Spleen (tissue), 7 donors: ENCODE results near the gene NSD2.

Experiments
- POLR2AphosphoS5 ChIP-seq, 3 donors: sonication (generic); formaldehyde crosslinking; IDR thresholded peaks; one replicate each; pipeline ENCODE4 v1.5.1; 2017; ENCODE audit warnings: antibody characterized with exemption in 3 of 3
- TF ChIP-seq, protein P1 (sequence below), 11 experiments: fragments of 200-600 bp in 7 of 11; fragments of 450-650 bp in 4 of 11; sonication (generic) in 4 of 11; IDR thresholded peaks in 8 of 11; conservative IDR thresholded peaks in 3 of 11; 1 replicate in 7 of 11; 2 replicates in 4 of 11; pipeline versions ENCODE4 v1.4.0 to v1.8.0; 2016 to 2021; ENCODE audit warnings: antibody characterized with exemption in 11 of 11, inconsistent platforms in 4 of 11, mild to moderate bottlenecking in 1 of 11
- donor health status: DM: no; HTN: no; CAD: no; lungs with moderate emphysema.
- donor health status: DM: no; HTN: no; CAD: no.
- donor health status: DM: no; HTN: no; CAD: no.

DNA sequence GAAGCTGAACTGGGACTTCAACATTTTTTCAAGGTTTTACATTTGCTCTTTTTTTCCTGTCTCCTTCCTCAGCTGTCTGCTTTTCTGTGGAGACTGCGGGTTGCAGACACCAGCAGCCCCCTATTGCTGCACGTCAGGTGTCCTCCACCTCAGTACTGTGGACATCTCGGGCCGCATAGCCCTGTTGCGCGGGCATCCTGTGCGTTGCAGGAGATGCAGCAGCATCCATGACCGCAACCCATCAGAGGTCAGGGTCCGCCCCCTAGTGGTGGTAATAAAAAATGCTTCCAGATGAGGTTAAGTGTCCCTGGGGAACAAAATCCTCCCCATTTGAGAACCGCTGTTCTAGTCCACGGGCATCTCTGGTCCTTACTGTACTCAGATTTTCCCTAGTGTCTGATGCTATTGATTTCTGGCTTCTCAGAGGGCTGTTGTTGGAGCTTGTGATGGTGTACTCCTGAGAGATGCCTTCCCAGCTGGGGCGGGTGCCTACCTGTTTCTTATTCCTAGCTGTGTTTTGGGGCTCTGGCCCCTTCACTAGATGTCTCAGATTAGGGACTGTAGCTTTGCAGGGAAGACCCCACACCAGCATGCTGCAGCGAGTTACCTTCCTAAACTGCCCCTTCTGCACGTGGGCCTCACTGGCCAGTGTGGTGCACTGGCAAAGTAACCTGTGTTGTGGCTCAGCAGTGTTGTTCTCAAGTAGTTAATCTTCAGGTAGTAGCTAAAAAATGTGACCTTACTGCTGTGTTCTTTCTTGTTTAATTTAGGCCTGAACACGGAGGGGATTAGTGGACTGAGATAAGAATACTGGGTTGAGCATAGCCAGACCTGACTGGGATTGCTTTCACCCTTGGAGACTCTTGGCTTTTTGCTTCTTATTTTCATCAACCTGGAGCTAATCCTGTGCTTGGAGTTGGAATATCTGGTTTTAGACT lies 28.2 kb downstream of the NSD2 start:
- TF ChIP-seq, protein P1, sequence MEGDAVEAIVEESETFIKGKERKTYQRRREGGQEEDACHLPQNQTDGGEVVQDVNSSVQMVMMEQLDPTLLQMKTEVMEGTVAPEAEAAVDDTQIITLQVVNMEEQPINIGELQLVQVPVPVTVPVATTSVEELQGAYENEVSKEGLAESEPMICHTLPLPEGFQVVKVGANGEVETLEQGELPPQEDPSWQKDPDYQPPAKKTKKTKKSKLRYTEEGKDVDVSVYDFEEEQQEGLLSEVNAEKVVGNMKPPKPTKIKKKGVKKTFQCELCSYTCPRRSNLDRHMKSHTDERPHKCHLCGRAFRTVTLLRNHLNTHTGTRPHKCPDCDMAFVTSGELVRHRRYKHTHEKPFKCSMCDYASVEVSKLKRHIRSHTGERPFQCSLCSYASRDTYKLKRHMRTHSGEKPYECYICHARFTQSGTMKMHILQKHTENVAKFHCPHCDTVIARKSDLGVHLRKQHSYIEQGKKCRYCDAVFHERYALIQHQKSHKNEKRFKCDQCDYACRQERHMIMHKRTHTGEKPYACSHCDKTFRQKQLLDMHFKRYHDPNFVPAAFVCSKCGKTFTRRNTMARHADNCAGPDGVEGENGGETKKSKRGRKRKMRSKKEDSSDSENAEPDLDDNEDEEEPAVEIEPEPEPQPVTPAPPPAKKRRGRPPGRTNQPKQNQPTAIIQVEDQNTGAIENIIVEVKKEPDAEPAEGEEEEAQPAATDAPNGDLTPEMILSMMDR (IDR thresholded peaks at IDR 0.05 in 8 of 11, conservative IDR thresholded peaks at IDR 0.05 in 3 of 11): peak; percentile 73 to 92 (median 86)
- TF ChIP-seq POLR2AphosphoS5 (IDR thresholded peaks at IDR 0.05): peak; percentile 34 to 65 (median 47)
